Pancreas (tissue), 10 donors: Measurements from ENCODE around the gene TFEB. TPM values are rescaled to one million over a fixed set of nuclear protein-coding genes. Genes with fewer than 3 reads are reported as not detected.

ENCODE experiments used
- ATAC-seq, 4 donors: fragments of 200-7000 bp; cut with Tn5 transposase; one replicate each; pipeline versions ENCODE4 v1.8.0 to v1.9.1; 2020; ENCODE audit warnings: mild to moderate bottlenecking in 4 of 4, moderate library complexity in 4 of 4
- DNase-seq, 6 donors: peaks; one replicate each; pipeline ENCODE4 v3.0.0-alpha.2; 2020
- FAIRE-seq: peaks from 2 replicates; lab custom pipeline; 2012; peaks lifted over from hg19 to GRCh38; lab: Jason Lieb, UNC
- H3K27ac ChIP-seq, 4 donors: fragments of 200-600 bp; sonication (generic); 1 replicate in 3 of 4; 2 replicates in 1 of 4; pipeline versions ENCODE4 v1.5.0 to v1.8.0; 2020
- H3K27me3 ChIP-seq, 4 donors: fragments of 200-600 bp; one replicate each; pipeline ENCODE4 v1.8.0; 2021
- H3K36me3 ChIP-seq, 3 donors: fragments of 200-600 bp; sonication (generic) in 1 of 3; one replicate each; pipeline versions ENCODE4 v1.5.0 to v1.8.0; 2020 to 2021
- H3K4me1 ChIP-seq, 3 donors: fragments of 200-600 bp; one replicate each; pipeline ENCODE4 v1.8.0; 2021
- H3K4me3 ChIP-seq, 4 donors: fragments of 200-600 bp; sonication (generic) in 2 of 4; one replicate each; pipeline versions ENCODE4 v1.5.0 to v1.8.0; 2020 to 2021
- H3K9me3 ChIP-seq, 4 donors: fragments of 200-600 bp; one replicate each; pipeline ENCODE4 v1.8.0; 2021
- WGBS, 2 donors: extraction: QIAGEN DNeasy Blood & Tissue Kit; methylation state at CpG; one replicate each; pipeline ENCODE4 v1.1.7; 2013; 5-methylcytosine and 5-hydroxymethylcytosine counted together
- intact Hi-C, 3 donors: fragments of 100-400 bp; cut with DNase I; formaldehyde crosslinking; loops; one replicate each; pipeline versions ENCODE4 v1.11.1 to v1.14.2; 2022
- polyA plus RNA-seq, 2 donors: library from polyadenylated mRNA; stranded (reverse); fragments of 200-250 nt; gene quantifications; one replicate each; pipeline ENCODE4 v1.2.3, GENCODE V29; 2013
- total RNA-seq, 6 donors: library from RNA; stranded (reverse); fragmentation: NEBNext Ultra II Directional in 4 of 6; extraction: Animal tissue kit (Norgen Biotek cat#: 25700) in 4 of 6; gene quantifications; one replicate each; pipeline versions ENCODE4 v1.2.1 to v1.2.4, GENCODE V29; 2021 to 2023
- TF ChIP-seq, protein P1 (sequence below), 4 donors: fragments of 200-600 bp; sonication (generic) in 3 of 4; IDR thresholded peaks; one replicate each; pipeline versions ENCODE4 v1.5.0 to v1.8.0; 2021; ENCODE audit warnings: antibody characterized with exemption in 4 of 4
- donor health status: healthy with polysubstance abuse.
- donor health status: DM: no; HTN: no; CAD: no; lungs with moderate emphysema.
- donor health status: DM: no; HTN: no; CAD: no.
- donor health status: control.
- donor health status: control.
- donor health status: Bipolar disorder and iron deficiency.
- donor health status: DM: yes; HTN: yes; CAD: no.
- donor health status: DM: no; HTN: no; CAD: no.
- donor health status: DM: no; HTN: no; CAD: no.
- donor health status: DM: yes; HTN: yes; CAD: no.

Gene TFEB
- total and polyA plus RNA-seq, 8 donors, result 6.5 to 49.4 (median 11.6) TPM

DNA sequence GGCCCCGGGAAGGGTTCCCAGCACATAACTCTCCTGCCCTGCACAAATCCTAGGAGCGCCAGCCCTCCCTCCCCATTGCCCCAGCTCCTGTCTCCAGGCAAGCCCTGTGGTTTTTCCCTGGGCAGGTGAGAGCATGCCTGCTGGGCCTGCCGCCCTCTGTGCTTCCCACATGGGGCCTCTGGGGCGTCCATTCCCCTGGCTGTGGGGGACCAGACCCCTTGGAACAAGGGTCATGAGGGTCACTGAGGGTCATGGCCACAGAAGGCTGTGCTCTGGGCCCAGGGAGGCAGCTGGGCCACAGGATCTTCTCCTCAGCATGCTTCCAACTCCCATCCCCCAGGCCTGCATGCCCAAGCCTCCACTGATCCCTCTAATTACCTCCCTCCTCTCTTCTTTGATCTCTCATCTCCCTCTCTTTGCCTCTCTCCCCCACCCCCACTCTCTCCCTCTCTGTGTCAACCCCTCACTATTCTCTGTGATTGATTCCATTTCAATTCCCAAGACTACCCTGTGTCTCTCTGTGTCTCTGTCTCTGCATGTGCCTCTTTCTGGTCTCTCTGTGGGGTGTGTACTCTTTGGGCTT is 91.0 kb downstream of the TFEB start:
- no peaks in the 10 kb centered on the region for H3K36me3 ChIP-seq
- no peak for DNase-seq
- 82 to 94% methylated on average over 4 of the region's 4 CpGs for WGBS, 2 donors

DNA sequence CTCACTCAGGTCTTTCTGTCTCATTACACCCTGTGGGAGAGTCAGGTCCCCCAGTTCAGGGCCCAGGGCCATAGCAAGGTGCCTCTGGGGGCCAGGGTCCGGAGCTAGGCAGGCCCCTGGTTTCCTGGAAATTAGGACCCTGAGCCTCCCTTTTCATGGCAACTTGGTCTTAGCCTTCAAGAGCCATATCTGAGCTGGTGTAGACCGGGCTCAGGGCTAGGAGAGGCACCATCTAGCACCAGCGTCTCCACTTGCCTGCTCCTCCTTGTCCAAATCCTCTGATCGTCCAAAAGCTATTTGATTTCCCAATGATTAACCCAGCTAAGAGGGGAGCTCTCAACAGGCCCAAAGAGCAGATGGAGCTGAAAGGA is 91.5 kb downstream of the TFEB start:
- H3K27ac ChIP-seq, result no peak overlapping the region
- no peaks in the 10 kb centered on the region for H3K36me3 ChIP-seq
- no peaks in the 10 kb centered on the region for H3K9me3 ChIP-seq
- no peaks in the 10 kb centered on the region for H3K4me1 ChIP-seq
- DNase-seq, result no peak
- 91 to 92% methylated on average over 4 of the region's 4 CpGs for WGBS, 2 donors
- FAIRE-seq, result no peak
- no peaks in the 10 kb centered on the region for H3K27me3 ChIP-seq
- no peak for ATAC-seq
- intact Hi-C loops, result no loop called here
- H3K4me3 ChIP-seq, result no peak overlapping the region
- TF ChIP-seq, protein P1, sequence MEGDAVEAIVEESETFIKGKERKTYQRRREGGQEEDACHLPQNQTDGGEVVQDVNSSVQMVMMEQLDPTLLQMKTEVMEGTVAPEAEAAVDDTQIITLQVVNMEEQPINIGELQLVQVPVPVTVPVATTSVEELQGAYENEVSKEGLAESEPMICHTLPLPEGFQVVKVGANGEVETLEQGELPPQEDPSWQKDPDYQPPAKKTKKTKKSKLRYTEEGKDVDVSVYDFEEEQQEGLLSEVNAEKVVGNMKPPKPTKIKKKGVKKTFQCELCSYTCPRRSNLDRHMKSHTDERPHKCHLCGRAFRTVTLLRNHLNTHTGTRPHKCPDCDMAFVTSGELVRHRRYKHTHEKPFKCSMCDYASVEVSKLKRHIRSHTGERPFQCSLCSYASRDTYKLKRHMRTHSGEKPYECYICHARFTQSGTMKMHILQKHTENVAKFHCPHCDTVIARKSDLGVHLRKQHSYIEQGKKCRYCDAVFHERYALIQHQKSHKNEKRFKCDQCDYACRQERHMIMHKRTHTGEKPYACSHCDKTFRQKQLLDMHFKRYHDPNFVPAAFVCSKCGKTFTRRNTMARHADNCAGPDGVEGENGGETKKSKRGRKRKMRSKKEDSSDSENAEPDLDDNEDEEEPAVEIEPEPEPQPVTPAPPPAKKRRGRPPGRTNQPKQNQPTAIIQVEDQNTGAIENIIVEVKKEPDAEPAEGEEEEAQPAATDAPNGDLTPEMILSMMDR (IDR thresholded peaks at IDR 0.05), result no peak

More for the DNA sequence above, 91.0 kb downstream of the TFEB start:
- no peak overlapping the region for H3K4me3 ChIP-seq
- intact Hi-C loops, result no loop called here
- no peak for FAIRE-seq
- TF ChIP-seq, protein P1 (IDR thresholded peaks at IDR 0.05), result no peak
- H3K27ac ChIP-seq, result no peak overlapping the region
- H3K27me3 ChIP-seq, result no peaks in the 10 kb centered on the region
- H3K4me1 ChIP-seq, result no peaks in the 10 kb centered on the region
- ATAC-seq, result no peak
- no peaks in the 10 kb centered on the region for H3K9me3 ChIP-seq

DNA sequence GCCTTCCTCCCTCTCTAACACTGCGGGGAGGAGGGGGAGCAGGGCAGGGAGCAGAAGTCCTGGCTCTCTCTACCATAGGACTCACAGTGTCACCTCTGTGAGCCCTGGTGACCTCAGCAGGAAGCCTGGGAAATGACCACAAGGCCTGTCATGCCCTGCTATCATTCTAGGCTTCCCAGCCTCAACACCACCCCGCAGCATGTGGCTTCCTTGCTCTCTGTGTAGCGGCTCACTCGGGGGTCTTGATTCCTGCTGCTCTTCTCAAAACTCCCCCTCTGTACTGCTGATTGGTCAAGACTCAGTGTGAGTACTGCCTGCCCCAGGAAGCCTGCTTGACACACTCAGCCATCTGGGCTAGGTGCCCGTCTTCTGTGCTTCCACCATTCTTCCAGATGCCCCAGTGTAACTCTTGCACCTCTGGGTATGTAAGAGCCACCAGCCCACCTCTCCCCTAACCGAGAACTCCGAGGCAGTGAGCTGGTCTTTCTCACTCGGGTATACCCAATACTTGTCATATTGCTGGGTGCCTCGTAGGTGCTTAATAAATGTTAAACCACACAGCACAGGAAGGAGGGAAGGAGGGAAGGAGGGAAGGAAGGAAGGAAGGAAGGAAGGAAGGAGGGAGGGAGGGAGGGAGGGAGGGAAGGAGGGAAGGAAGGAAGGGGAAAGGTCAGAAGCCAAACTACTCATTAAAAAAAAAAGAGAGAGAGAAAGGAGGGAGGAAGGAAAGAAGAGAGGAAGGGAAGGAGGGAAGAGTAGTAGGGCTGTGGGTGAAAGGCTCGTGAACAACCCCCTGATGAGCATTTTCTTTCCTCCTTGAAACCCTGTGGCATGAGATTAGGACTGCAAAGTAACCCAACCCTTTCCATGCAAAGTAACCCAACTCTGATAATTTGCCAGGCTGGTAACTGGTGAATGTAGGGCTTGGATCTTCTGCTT is 92.2 kb downstream of the TFEB start:
- H3K4me1 ChIP-seq, result peaks cover 0 to 5% (median 3%) of the 10 kb centered on the region in 3 donors
- ATAC-seq (no peak), FAIRE-seq (no peak), DNase-seq (peak in 1 of 6 donors; percentile 27)
- TF ChIP-seq, protein P1 (IDR thresholded peaks at IDR 0.05), result no peak
- intact Hi-C loops, result no loop called here
- H3K9me3 ChIP-seq, result no peaks in the 10 kb centered on the region
- H3K4me3 ChIP-seq, result no peak overlapping the region
- peaks cover 0 to 4% (median 0%) of the 10 kb centered on the region in 4 donors for H3K27me3 ChIP-seq
- 64 to 76% methylated on average over 10 of the region's 10 CpGs for WGBS, 2 donors
- no peak overlapping the region for H3K27ac ChIP-seq
- no peaks in the 10 kb centered on the region for H3K36me3 ChIP-seq

DNA sequence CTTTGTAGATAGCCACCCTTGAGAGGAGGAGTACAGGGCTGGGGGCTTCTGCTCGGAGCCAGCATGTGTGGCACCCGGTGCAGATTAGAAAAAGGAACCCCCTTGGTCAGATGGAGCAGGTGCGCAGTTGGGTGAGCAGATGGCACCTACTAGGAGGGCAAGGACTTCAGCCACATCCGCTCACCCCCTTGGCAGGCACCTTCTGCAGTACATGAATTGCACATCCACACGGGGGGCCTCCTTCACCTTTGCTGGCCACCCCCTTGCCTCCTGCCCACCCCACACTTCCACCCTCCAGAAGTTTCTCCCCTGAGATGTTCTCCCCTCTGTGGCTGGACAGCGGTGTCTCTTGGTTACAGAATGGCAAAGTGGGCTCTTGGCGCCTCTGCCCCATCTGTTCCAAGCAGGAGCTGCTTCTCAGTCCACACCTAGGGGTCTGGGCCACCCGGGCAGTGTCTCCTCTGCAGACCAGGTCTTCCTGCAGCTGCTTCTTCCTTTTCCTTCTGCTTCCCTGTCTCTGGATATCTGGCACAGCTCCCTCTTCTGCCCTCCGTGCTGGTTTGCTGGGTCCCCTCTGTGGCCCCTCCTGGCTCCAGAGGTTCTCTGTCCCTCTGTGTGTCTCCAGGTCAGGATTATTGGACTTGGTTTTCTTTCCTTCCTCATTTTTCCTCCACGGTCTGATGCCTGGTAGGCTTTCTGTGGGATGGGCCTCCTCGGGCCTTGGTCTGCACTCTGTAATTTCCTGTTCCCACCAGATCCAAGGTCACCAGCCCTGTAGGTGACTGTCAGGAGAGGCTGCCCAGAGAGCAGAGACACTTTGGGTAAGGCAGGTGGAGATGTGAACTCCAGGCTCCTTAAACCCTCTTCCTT is 93.1 kb downstream of the TFEB start:
- Histone ChIP-seq H3K9me3 (no peaks in the 10 kb centered on the region), H3K4me3 (no peak overlapping the region), H3K36me3 (no peaks in the 10 kb centered on the region), H3K27ac (no peak overlapping the region), H3K27me3 (peaks cover 0 to 9% (median 0%) of the 10 kb centered on the region in 4 donors), H3K4me1 (peaks cover 3 to 5% (median 5%) of the 10 kb centered on the region in 3 donors)
- no peak for ATAC-seq
- intact Hi-C loops, result no loop called here
- TF ChIP-seq, protein P1 (IDR thresholded peaks at IDR 0.05), result no peak
- no peak for FAIRE-seq
- no peak for DNase-seq
- WGBS, 2 donors, result 65 to 74% methylated on average over 11 of the region's 11 CpGs
